Retina (tissue), 1 donor: ENCODE data around the gene EFNB2.

Source experiments
- DNase-seq: peaks from one replicate; pipeline ENCODE4 v3.0.0-alpha.2; 2016

The EFNB2 gene

GRCh38 chr13:106499113-106499512 is 36.3 kb downstream of the EFNB2 start:
- no peak for DNase-seq

- no peak for DNase-seq
Observed at GRCh38 chr13:106498571-106498970, 36.9 kb downstream of the EFNB2 start.

- DNase-seq, result no peak
Observed at GRCh38 chr13:106498158-106498557, 37.3 kb downstream of the EFNB2 start.

GRCh38 chr13:106497079-106497478 is 38.4 kb downstream of the EFNB2 start:
- DNase-seq, result no peak

GRCh38 chr13:106496072-106496997 is 39.1 kb downstream of the EFNB2 start:
- no peak for DNase-seq

GRCh38 chr13:106494936-106495335 is 40.5 kb downstream of the EFNB2 start:
- DNase-seq, result no peak

GRCh38 chr13:106494506-106494905 is 41.0 kb downstream of the EFNB2 start:
- DNase-seq, result no peak

GRCh38 chr13:106493533-106494220 is 41.8 kb downstream of the EFNB2 start:
- DNase-seq, result no peak

- DNase-seq, result no peak
Observed at GRCh38 chr13:106492588-106493475, 42.6 kb downstream of the EFNB2 start.

GRCh38 chr13:106491928-106492587 is 43.4 kb downstream of the EFNB2 start:
- no peak for DNase-seq

- no peak for DNase-seq
Observed at GRCh38 chr13:106491463-106491862, 44.0 kb downstream of the EFNB2 start.

- DNase-seq, result no peak
Observed at GRCh38 chr13:106490569-106491321, 44.7 kb downstream of the EFNB2 start.

GRCh38 chr13:106489849-106490568 is 45.5 kb downstream of the EFNB2 start:
- no peak for DNase-seq

- no peak for DNase-seq
Observed at GRCh38 chr13:106488686-106489085, 46.8 kb downstream of the EFNB2 start.

GRCh38 chr13:106488076-106488475 is 47.4 kb downstream of the EFNB2 start:
- DNase-seq, result no peak

GRCh38 chr13:106487129-106487528 is 48.3 kb downstream of the EFNB2 start:
- DNase-seq, result no peak

GRCh38 chr13:106486287-106486686 is 49.2 kb downstream of the EFNB2 start:
- DNase-seq, result no peak

- no peak for DNase-seq
Observed at GRCh38 chr13:106484537-106485193, 50.8 kb downstream of the EFNB2 start.

- DNase-seq, result no peak
Observed at GRCh38 chr13:106484084-106484483, 51.4 kb downstream of the EFNB2 start.

- DNase-seq, result no peak
Observed at GRCh38 chr13:106481919-106482318, 53.5 kb downstream of the EFNB2 start.
